Suprapubic skin (tissue), 4 donors: ENCODE data around the gene LDLR. TPM values are rescaled to one million over a fixed set of nuclear protein-coding genes. Genes with fewer than 3 reads are reported as not detected.
"Not testable (repeated sequence)": the region's sequence is repeated elsewhere in the genome, so short reads cannot be mapped to it uniquely, and the experiment has no call there.

Source experiments
- DNase-seq, 2 donors: peaks; one replicate each; pipeline ENCODE4 v3.0.0-alpha.2; 2019; ENCODE audit warnings: low spot score in 2 of 2
- H3K27ac ChIP-seq: fragments of 200-600 bp; sonication (generic); one replicate; pipeline ENCODE4 v1.5.1; 2019
- H3K27me3 ChIP-seq: fragments of 200-600 bp; sonication (generic); one replicate; pipeline ENCODE4 v1.5.1; 2019
- H3K36me3 ChIP-seq: fragments of 200-600 bp; sonication (generic); one replicate; pipeline ENCODE4 v1.5.1; 2019
- H3K4me1 ChIP-seq: fragments of 200-600 bp; sonication (generic); one replicate; pipeline ENCODE4 v1.5.1; 2019
- H3K4me3 ChIP-seq: fragments of 200-600 bp; sonication (generic); one replicate; pipeline ENCODE4 v1.5.1; 2019; ENCODE audit warnings: mild to moderate bottlenecking
- H3K9me3 ChIP-seq: fragments of 200-600 bp; sonication (generic); one replicate; pipeline ENCODE4 v1.5.1; 2019
- CTCF ChIP-seq, 2 donors: fragments of 200-600 bp in 1 of 2; fragments of 450-650 bp in 1 of 2; sonication (generic) in 1 of 2; IDR thresholded peaks; one replicate each; pipeline ENCODE4 v1.5.1; 2016 to 2019; ENCODE audit warnings: antibody characterized with exemption in 2 of 2, mild to moderate bottlenecking in 1 of 2, moderate library complexity in 1 of 2
- EP300 ChIP-seq: sonication (generic); formaldehyde crosslinking; IDR thresholded peaks from one replicate; pipeline ENCODE4 v1.6.1; 2017; ENCODE audit warnings: antibody characterized with exemption
- POLR2A ChIP-seq, 2 donors: fragments of 450-650 bp; IDR thresholded peaks; one replicate each; pipeline ENCODE4 v1.6.1; 2017; ENCODE audit warnings: antibody characterized with exemption in 2 of 2, mild to moderate bottlenecking in 2 of 2, moderate library complexity in 2 of 2
- POLR2AphosphoS5 ChIP-seq, 3 donors: sonication (generic); formaldehyde crosslinking; IDR thresholded peaks; one replicate each; pipeline ENCODE4 v1.6.1; 2017; ENCODE audit warnings: antibody characterized with exemption in 3 of 3
- WGBS: methylation state at CpG from one replicate; pipeline ENCODE4 v1.1.5; 2018; 5-methylcytosine and 5-hydroxymethylcytosine counted together
- total RNA-seq, 4 donors: library from RNA; depleted of rRNA; stranded (reverse); fragments of >200 nt; gene quantifications; one replicate each; pipeline ENCODE4 v1.1.0, GENCODE V29; 2016

The LDLR gene
- total RNA-seq, 4 donors from 2014 or later: 48.1 to 174 (median 119) TPM

- 94% methylated on average over 5 of the region's 5 CpGs for WGBS
- Histone ChIP-seq H3K4me1 (peaks cover 8% of the 10 kb centered on the region), H3K9me3 (no peaks in the 10 kb centered on the region), H3K36me3 (peaks cover 48% of the 10 kb centered on the region), H3K27ac (no peak overlapping the region), H3K4me3 (no peak overlapping the region), H3K27me3 (no peaks in the 10 kb centered on the region)
- no peak for DNase-seq
- TF ChIP-seq POLR2A (IDR thresholded peaks at IDR 0.05): no peak
- no peak for TF ChIP-seq EP300
- TF ChIP-seq POLR2AphosphoS5 (IDR thresholded peaks at IDR 0.05): no peak
- no peak for TF ChIP-seq CTCF (IDR thresholded peaks at IDR 0.05)
These were observed 11.8 kb downstream of the LDLR start for GRCh38 chr19:11101057-11101456.

GRCh38 chr19:11102944-11103343 lies 13.7 kb downstream of the LDLR start:
- H3K27ac ChIP-seq: no peak overlapping the region
- TF ChIP-seq EP300 (no peak), POLR2A (IDR thresholded peaks at IDR 0.05) (no peak), POLR2AphosphoS5 (IDR thresholded peaks at IDR 0.05) (no peak), CTCF (IDR thresholded peaks at IDR 0.05) (no peak)
- no peaks in the 10 kb centered on the region for H3K27me3 ChIP-seq
- no peaks in the 10 kb centered on the region for H3K9me3 ChIP-seq
- WGBS: 94% methylated on average over 15 of the region's 16 CpGs
- H3K4me3 ChIP-seq: no peak overlapping the region
- H3K36me3 ChIP-seq: peaks cover 66% of the 10 kb centered on the region
- H3K4me1 ChIP-seq: no peaks in the 10 kb centered on the region
- no peak for DNase-seq

GRCh38 chr19:11103667-11104066 lies 14.4 kb downstream of the LDLR start:
- not testable (repeated sequence) for H3K9me3 ChIP-seq, DNase-seq, H3K27me3 ChIP-seq, H3K4me1 ChIP-seq, H3K27ac ChIP-seq, H3K4me3 ChIP-seq
- peaks cover 72% of the 10 kb centered on the region for H3K36me3 ChIP-seq
- WGBS: 93% methylated on average over 8 of the region's 10 CpGs

- H3K4me3 ChIP-seq: no peak overlapping the region
- H3K4me1 ChIP-seq: no peaks in the 10 kb centered on the region
- H3K9me3 ChIP-seq: no peaks in the 10 kb centered on the region
- H3K36me3 ChIP-seq: peaks cover 86% of the 10 kb centered on the region
- WGBS: 92% methylated on average over 35 of the region's 36 CpGs
- H3K27ac ChIP-seq: no peak overlapping the region
- H3K27me3 ChIP-seq: no peaks in the 10 kb centered on the region
- DNase-seq: no peak
- TF ChIP-seq POLR2A (IDR thresholded peaks at IDR 0.05) (no peak), CTCF (IDR thresholded peaks at IDR 0.05) (no peak), POLR2AphosphoS5 (IDR thresholded peaks at IDR 0.05) (no peak), EP300 (no peak)
These were observed 15.9 kb downstream of the LDLR start for GRCh38 chr19:11105014-11105636.

GRCh38 chr19:11106477-11106876 lies 17.2 kb downstream of the LDLR start:
- TF ChIP-seq EP300 (no peak), POLR2AphosphoS5 (IDR thresholded peaks at IDR 0.05) (no peak), POLR2A (IDR thresholded peaks at IDR 0.05) (no peak), CTCF (IDR thresholded peaks at IDR 0.05) (no peak)
- Histone ChIP-seq H3K27me3 (no peaks in the 10 kb centered on the region), H3K9me3 (no peaks in the 10 kb centered on the region), H3K27ac (no peak overlapping the region), H3K4me1 (no peaks in the 10 kb centered on the region), H3K36me3 (peaks cover 96% of the 10 kb centered on the region), H3K4me3 (no peak overlapping the region)
- 88% methylated on average over 13 of the region's 13 CpGs for WGBS
- no peak for DNase-seq

- no peak for DNase-seq
- WGBS: 94% methylated on average over 6 of the region's 6 CpGs
- peaks cover 95% of the 10 kb centered on the region for H3K36me3 ChIP-seq
These were observed 19.5 kb downstream of the LDLR start for GRCh38 chr19:11108746-11109145.

More at GRCh38 chr19:11108746-11109145, 19.5 kb downstream of the LDLR start:
- no peaks in the 10 kb centered on the region for H3K9me3 ChIP-seq
- H3K27ac ChIP-seq: no peak overlapping the region
- no peaks in the 10 kb centered on the region for H3K4me1 ChIP-seq
- H3K4me3 ChIP-seq: no peak overlapping the region
- H3K27me3 ChIP-seq: no peaks in the 10 kb centered on the region
- TF ChIP-seq EP300 (no peak), CTCF (IDR thresholded peaks at IDR 0.05) (no peak), POLR2A (IDR thresholded peaks at IDR 0.05) (no peak), POLR2AphosphoS5 (IDR thresholded peaks at IDR 0.05) (no peak)
